ENCODE measurements around the gene GPR35. TPM values are rescaled to one million over a fixed set of nuclear protein-coding genes. Genes with fewer than 3 reads are reported as not detected.
"Not testable (repeated sequence)": the region's sequence is repeated elsewhere in the genome, so short reads cannot be mapped to it uniquely, and the experiment has no call there.

Gene GPR35
- polyA plus RNA-seq, 1 donor (not counting 4 experiments of a cell fraction or from before 2014, with no cell fraction given): 0.04 TPM

GRCh38 chr2:240616860-240617666 lies 8.2 kb upstream of the GPR35 start:
- FAIRE-seq; H3K9ac ChIP-seq (ENCODE audit: control insufficient read depth, extremely low read depth, insufficient read depth, low read length); H3K27me3 ChIP-seq (ENCODE audit: control insufficient read depth, extremely low read depth, insufficient read depth, low read length); H3K4me2 ChIP-seq (ENCODE audit: control insufficient read depth, extremely low read depth, insufficient read depth, low read depth, low read length); H3K9me1 ChIP-seq (ENCODE audit: control insufficient read depth, extremely low read depth, insufficient read depth, low read length); H3K4me1 ChIP-seq (ENCODE audit: control insufficient read depth, extremely low read depth, insufficient read depth, low read length); H2AFZ ChIP-seq (ENCODE audit: control insufficient read depth, low read length); H4K20me1 ChIP-seq (ENCODE audit: control insufficient read depth, extremely low read depth, insufficient read depth, low read length); H3K4me3 ChIP-seq (ENCODE audit: control insufficient read depth in 2 of 3, extremely low read depth in 1 of 3, insufficient read depth in 2 of 3, low read depth in 1 of 3, low read length in 3 of 3); H3K27ac ChIP-seq (ENCODE audit: control insufficient read depth, insufficient read depth, low read length); DNase-seq (ENCODE audit: low read depth, low spot score); H3K9me3 ChIP-seq (ENCODE audit: control insufficient read depth, low read depth, low read length); dilution Hi-C loops (cut with MboI; ENCODE audit: extremely low pct_ligation_motif_present, low sequenced_read_pairs); H3K36me3 ChIP-seq (ENCODE audit: control insufficient read depth in 2 of 2, extremely low read depth in 1 of 2, insufficient read depth in 2 of 2, low read length in 2 of 2); H3K79me2 ChIP-seq (ENCODE audit: control insufficient read depth, insufficient read depth, low read length): not testable (repeated sequence)
- TF ChIP-seq CTCF (optimal IDR thresholded peaks at IDR 0.05 in 1 of 3, IDR thresholded peaks at IDR 0.05 in 1 of 3, conservative IDR thresholded peaks at IDR 0.05 in 1 of 3; ENCODE audit: extremely low read depth in 1 of 3, insufficient read depth in 2 of 3, low read length in 3 of 3): peak in 1 of 3 experiments; percentile 12

GRCh38 chr2:240618776-240619175 lies 6.5 kb upstream of the GPR35 start:
- no peak for TF ChIP-seq CTCF (optimal IDR thresholded peaks at IDR 0.05 in 1 of 3, IDR thresholded peaks at IDR 0.05 in 1 of 3, conservative IDR thresholded peaks at IDR 0.05 in 1 of 3; ENCODE audit: extremely low read depth in 1 of 3, insufficient read depth in 2 of 3, low read length in 3 of 3)
- TF ChIP-seq EZH2 (IDR thresholded peaks at IDR 0.05; ENCODE audit: low read length): no peak
- FAIRE-seq (no peak), DNase-seq (ENCODE audit: low read depth, low spot score) (no peak)
- Histone ChIP-seq H3K4me2 (ENCODE audit: control insufficient read depth, extremely low read depth, insufficient read depth, low read depth, low read length) (no peak overlapping the region), H3K4me3 (ENCODE audit: control insufficient read depth in 2 of 3, extremely low read depth in 1 of 3, insufficient read depth in 2 of 3, low read depth in 1 of 3, low read length in 3 of 3) (no peak overlapping the region), H3K79me2 (ENCODE audit: control insufficient read depth, insufficient read depth, low read length) (no peaks in the 10 kb centered on the region), H3K4me1 (ENCODE audit: control insufficient read depth, extremely low read depth, insufficient read depth, low read length) (no peaks in the 10 kb centered on the region), H3K27me3 (ENCODE audit: control insufficient read depth, extremely low read depth, insufficient read depth, low read length) (no peaks in the 10 kb centered on the region), H3K9me1 (ENCODE audit: control insufficient read depth, extremely low read depth, insufficient read depth, low read length) (no peaks in the 10 kb centered on the region), H3K9me3 (ENCODE audit: control insufficient read depth, low read depth, low read length) (no peaks in the 10 kb centered on the region), H4K20me1 (ENCODE audit: control insufficient read depth, extremely low read depth, insufficient read depth, low read length) (no peaks in the 10 kb centered on the region), H3K36me3 (ENCODE audit: control insufficient read depth in 2 of 2, extremely low read depth in 1 of 2, insufficient read depth in 2 of 2, low read length in 2 of 2) (no peaks in the 10 kb centered on the region), H3K27ac (ENCODE audit: control insufficient read depth, insufficient read depth, low read length) (no peak overlapping the region), H3K9ac (ENCODE audit: control insufficient read depth, extremely low read depth, insufficient read depth, low read length) (no peak overlapping the region), H2AFZ (ENCODE audit: control insufficient read depth, low read length) (no peak overlapping the region)
- dilution Hi-C loops (cut with MboI; ENCODE audit: extremely low pct_ligation_motif_present, low sequenced_read_pairs): no loop called here
